Endothelial cell (in vitro differentiated cells): Measurements from ENCODE around the gene RECQL. TPM values are rescaled to one million over a fixed set of nuclear protein-coding genes. Genes with fewer than 3 reads are reported as not detected.

Source experiments
- DNase-seq: peaks from one replicate; pipeline ENCODE4 v3.0.0; 2021; ENCODE audit warnings: low spot score
- H3K27ac Mint-ChIP-seq: one replicate; pipeline ENCODE4 v1.8.0; 2021; ENCODE audit warnings: mixed read lengths, inconsistent platforms; ENCODE audit not compliant: unreplicated experiment
- H3K27me3 Mint-ChIP-seq: one replicate; pipeline ENCODE4 v1.8.0; 2021; ENCODE audit warnings: mild to moderate bottlenecking, moderate library complexity, mixed read lengths, inconsistent platforms; ENCODE audit not compliant: unreplicated experiment
- H3K36me3 Mint-ChIP-seq: one replicate; pipeline ENCODE4 v1.8.0; 2021; ENCODE audit warnings: mild to moderate bottlenecking, low read depth, mixed read lengths, inconsistent platforms; ENCODE audit not compliant: unreplicated experiment
- H3K4me1 Mint-ChIP-seq: one replicate; pipeline ENCODE4 v1.8.0; 2021; ENCODE audit warnings: mild to moderate bottlenecking, mixed read lengths, inconsistent platforms; ENCODE audit not compliant: unreplicated experiment
- H3K4me3 Mint-ChIP-seq: one replicate; pipeline ENCODE4 v1.8.0; 2021; ENCODE audit warnings: mild to moderate bottlenecking, mixed read lengths, inconsistent platforms; ENCODE audit not compliant: unreplicated experiment
- H3K9me3 Mint-ChIP-seq: one replicate; pipeline ENCODE4 v1.8.0; 2021; ENCODE audit warnings: mixed read lengths, inconsistent platforms; ENCODE audit not compliant: unreplicated experiment
- total RNA-seq: library from RNA; stranded (reverse); fragmentation: NEBNext Ultra II Directional; extraction: Animal tissue kit (Norgen Biotek cat#: 25700); gene quantifications from one replicate; pipeline ENCODE4 v1.2.1, GENCODE V29; 2021; ENCODE audit not compliant: unreplicated experiment
- TF ChIP-seq, protein P1 (sequence below): fragments of 200-600 bp; sonication (generic); IDR thresholded peaks from one replicate; pipeline ENCODE4 v1.5.0; 2021; ENCODE audit warnings: antibody characterized with exemption; ENCODE audit not compliant: unreplicated experiment

The RECQL gene
- total RNA-seq, 1 donor from 2014 or later: 40.7 TPM

DNA sequence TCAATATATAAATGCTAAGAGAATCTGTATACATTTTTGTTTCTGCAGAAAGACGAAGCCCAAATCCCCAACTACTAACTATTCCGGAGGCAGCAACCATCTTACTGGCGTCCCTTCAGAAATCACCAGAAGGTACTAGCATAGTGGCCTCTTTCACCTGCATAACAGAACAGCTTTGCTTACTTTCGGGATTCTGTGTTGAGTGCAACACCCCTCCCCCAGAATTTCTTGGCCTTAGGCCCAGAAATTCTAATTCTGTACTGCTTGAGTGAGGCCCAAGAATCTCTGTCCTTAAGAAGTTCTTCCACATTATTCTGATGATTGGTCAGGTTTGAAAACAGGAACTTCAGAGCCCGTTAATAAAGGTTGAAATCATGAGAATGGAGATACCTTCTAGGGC lies 27.5 kb upstream of the RECQL start:
- Mint-ChIP-seq H3K36me3 (no peaks in the 10 kb centered on the region), H3K4me1 (no peaks in the 10 kb centered on the region), H3K4me3 (no peak overlapping the region), H3K27ac (no peak overlapping the region), H3K9me3 (no peaks in the 10 kb centered on the region), H3K27me3 (peaks cover 1% of the 10 kb centered on the region)
- TF ChIP-seq, protein P1, sequence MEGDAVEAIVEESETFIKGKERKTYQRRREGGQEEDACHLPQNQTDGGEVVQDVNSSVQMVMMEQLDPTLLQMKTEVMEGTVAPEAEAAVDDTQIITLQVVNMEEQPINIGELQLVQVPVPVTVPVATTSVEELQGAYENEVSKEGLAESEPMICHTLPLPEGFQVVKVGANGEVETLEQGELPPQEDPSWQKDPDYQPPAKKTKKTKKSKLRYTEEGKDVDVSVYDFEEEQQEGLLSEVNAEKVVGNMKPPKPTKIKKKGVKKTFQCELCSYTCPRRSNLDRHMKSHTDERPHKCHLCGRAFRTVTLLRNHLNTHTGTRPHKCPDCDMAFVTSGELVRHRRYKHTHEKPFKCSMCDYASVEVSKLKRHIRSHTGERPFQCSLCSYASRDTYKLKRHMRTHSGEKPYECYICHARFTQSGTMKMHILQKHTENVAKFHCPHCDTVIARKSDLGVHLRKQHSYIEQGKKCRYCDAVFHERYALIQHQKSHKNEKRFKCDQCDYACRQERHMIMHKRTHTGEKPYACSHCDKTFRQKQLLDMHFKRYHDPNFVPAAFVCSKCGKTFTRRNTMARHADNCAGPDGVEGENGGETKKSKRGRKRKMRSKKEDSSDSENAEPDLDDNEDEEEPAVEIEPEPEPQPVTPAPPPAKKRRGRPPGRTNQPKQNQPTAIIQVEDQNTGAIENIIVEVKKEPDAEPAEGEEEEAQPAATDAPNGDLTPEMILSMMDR: no peak
- DNase-seq: no peak

DNA sequence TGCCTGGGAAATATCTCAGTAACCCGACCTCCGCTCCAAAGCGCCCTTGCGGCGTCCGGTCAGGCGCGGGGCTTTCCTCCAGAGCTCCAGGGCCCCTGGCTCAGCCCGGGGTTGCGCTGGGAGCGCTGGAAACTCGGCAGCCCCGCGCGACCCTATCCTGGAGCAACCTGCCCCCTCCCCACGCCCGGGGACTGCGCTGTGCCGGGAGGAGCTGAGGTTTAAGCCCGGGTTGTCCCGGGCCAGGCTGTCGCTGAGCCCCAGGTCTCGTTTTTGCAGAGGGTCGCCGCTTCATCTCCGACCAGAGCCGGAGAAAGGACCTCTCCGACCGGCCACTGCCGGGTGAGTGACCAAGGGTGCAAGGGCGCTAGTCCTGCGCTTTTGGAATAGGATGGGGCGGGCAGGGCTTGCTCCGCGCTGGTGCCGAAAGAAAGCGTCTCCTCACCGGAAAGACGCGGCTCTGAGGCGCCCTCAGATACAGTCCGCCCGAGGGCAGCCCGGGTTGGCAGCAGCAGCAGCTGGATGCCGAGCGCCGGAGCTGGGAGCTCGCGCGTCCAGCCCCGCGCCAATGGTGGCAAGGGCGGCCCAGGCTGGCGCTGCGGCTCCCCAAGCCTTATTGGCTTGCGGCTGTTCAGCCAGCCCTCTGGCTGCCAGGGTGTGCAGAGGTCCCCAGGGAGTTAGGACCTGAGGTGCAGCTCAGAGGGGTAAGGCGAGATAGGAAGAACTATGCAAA lies 26.2 kb upstream of the RECQL start:
- no peaks in the 10 kb centered on the region for H3K36me3 Mint-ChIP-seq
- peak; percentile 65 for DNase-seq
- H3K4me1 Mint-ChIP-seq: no peaks in the 10 kb centered on the region
- H3K27ac Mint-ChIP-seq: no peak overlapping the region
- TF ChIP-seq, protein P1: no peak
- H3K4me3 Mint-ChIP-seq: peak overlapping the region; percentile 32
- peaks cover 1% of the 10 kb centered on the region for H3K27me3 Mint-ChIP-seq
- H3K9me3 Mint-ChIP-seq: no peaks in the 10 kb centered on the region

GRCh38 chr12:21526721-21527345 lies 25.4 kb upstream of the RECQL start:
- Mint-ChIP-seq H3K4me1 (no peaks in the 10 kb centered on the region), H3K36me3 (no peaks in the 10 kb centered on the region), H3K27ac (no peak overlapping the region), H3K4me3 (peak overlapping the region; percentile 82), H3K9me3 (no peaks in the 10 kb centered on the region), H3K27me3 (peaks cover 1% of the 10 kb centered on the region)
- TF ChIP-seq, protein P1: no peak
- no peak for DNase-seq

DNA sequence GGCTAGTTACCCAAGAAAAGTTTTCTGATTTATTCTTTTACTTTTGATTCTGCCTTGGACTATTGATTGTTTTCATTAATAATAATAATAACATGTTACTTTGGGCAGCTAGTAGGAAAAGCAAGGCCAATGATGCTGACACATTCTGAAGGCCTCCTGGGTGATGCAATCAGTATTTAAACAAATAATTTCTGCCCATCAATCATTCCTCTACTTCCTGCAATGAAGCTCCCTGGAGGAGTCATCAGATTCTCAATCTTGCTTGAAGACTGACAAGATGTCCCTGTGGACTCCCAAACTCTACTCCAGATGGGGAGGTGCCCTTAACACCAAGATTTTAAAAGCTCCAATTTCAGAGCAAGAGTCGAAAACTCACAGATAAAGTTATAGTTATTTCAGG lies 24.6 kb upstream of the RECQL start, which contains the start of gene SPX:
Gene SPX (plus strand): TSS at position 244 of the 400 bp plus-strand sequence. CDS start 177 bp downstream, outside the sequence.
- peak within 1 kb of the TSS; percentile 82 for H3K4me3 Mint-ChIP-seq
- no peaks in the 10 kb centered on the region for H3K36me3 Mint-ChIP-seq
- TF ChIP-seq, protein P1: no peak
- peaks cover 1% of the 10 kb centered on the region for H3K27me3 Mint-ChIP-seq
- H3K4me1 Mint-ChIP-seq: no peaks in the 10 kb centered on the region
- no peaks in the 10 kb centered on the region for H3K9me3 Mint-ChIP-seq
- no peak for DNase-seq
- no peak within 1 kb of the TSS for H3K27ac Mint-ChIP-seq

- Mint-ChIP-seq H3K9me3 (no peaks in the 10 kb centered on the region), H3K36me3 (no peaks in the 10 kb centered on the region), H3K4me1 (no peaks in the 10 kb centered on the region), H3K4me3 (no peak overlapping the region), H3K27me3 (peaks cover 1% of the 10 kb centered on the region), H3K27ac (no peak overlapping the region)
- DNase-seq: no peak
- TF ChIP-seq, protein P1: no peak
Measured at GRCh38 chr12:21523148-21523547, 21.7 kb upstream of the RECQL start.
